ENCODE measurements around the gene SELPLG. TPM values are rescaled to one million over a fixed set of nuclear protein-coding genes. Genes with fewer than 3 reads are reported as not detected.
A peak's percentile ranks its signal among the peaks of the same experiment; 100 is the strongest.
"Not testable (repeated sequence)": the region's sequence is repeated elsewhere in the genome, so short reads cannot be mapped to it uniquely, and the experiment has no call there.

Gene SELPLG
- total and polyA plus RNA-seq, 4 donors = 0.87 to 13.0 (median 6.7) TPM

GRCh38 chr12:108663324-108664015 is 29.8 kb upstream of the SELPLG start:
- intact Hi-C loops (cut with DNase I) = loop anchor here (2.0 kb wide), 3 partner anchors 67 to 141 kb away; partner anchors contain the start of gene CORO1C (in 2 of the 2)

DNA sequence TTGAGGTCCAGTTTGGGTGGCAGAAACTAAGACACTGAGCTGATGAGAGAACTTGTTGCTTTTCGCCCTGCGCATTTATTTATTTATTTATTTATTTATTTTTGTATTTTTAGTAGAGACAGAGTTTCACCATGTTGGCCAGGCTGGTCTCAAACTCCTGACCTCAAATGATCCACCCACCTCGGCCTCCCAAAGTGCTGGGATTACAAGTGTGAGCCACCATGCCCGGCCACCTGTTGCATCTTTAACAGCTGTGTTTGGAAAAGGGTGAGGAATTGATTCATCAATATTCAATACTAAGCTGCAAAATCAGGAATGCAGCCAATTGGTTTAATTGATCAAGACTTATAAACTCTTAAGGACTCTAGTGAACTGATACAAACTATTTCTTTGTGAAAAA is 24.4 kb upstream of the SELPLG start:
- H3K27ac ChIP-seq (ENCODE audit: low read depth in 1 of 2, low read length in 2 of 2); ATAC-seq (ENCODE audit: low FRiP score); DNase-seq; intact Hi-C loops (cut with DNase I); H3K27me3 ChIP-seq (ENCODE audit: control insufficient read depth in 1 of 2, insufficient read depth in 2 of 2, low read length in 1 of 2); H3K4me3 ChIP-seq (ENCODE audit: low read length in 2 of 2); H3K9me3 ChIP-seq (ENCODE audit: control insufficient read depth, low read length); H3K4me1 ChIP-seq (ENCODE audit: control insufficient read depth in 1 of 2, insufficient read depth in 2 of 2, low read length in 2 of 2): not testable (repeated sequence)
- peaks cover 4 to 14% of the 10 kb centered on the region in 2 donors for H3K36me3 ChIP-seq (ENCODE audit: control insufficient read depth in 1 of 2, insufficient read depth in 2 of 2, low read length in 1 of 2)
- WGBS, 2 donors = 94% methylated on average over 4 of the region's 4 CpGs

More at GRCh38 chr12:108663324-108664015, 29.8 kb upstream of the SELPLG start:
- 95 to 98% methylated on average over 4 of the region's 4 CpGs for WGBS, 2 donors
- ATAC-seq (ENCODE audit: low FRiP score) = no peak
- no peaks in the 10 kb centered on the region for H3K9me3 ChIP-seq (ENCODE audit: control insufficient read depth, low read length)
- H3K4me3 ChIP-seq (ENCODE audit: low read length in 2 of 2) = no peak overlapping the region
- H3K27ac ChIP-seq (ENCODE audit: low read depth in 1 of 2, low read length in 2 of 2) = peak overlapping the region in 1 of 2 donors; percentile 80
- peaks cover 0 to 6% of the 10 kb centered on the region in 2 donors for H3K36me3 ChIP-seq (ENCODE audit: control insufficient read depth in 1 of 2, insufficient read depth in 2 of 2, low read length in 1 of 2)
- no peaks in the 10 kb centered on the region for H3K27me3 ChIP-seq (ENCODE audit: control insufficient read depth in 1 of 2, insufficient read depth in 2 of 2, low read length in 1 of 2)
- DNase-seq = no peak
- peaks cover 0 to 8% of the 10 kb centered on the region in 2 donors for H3K4me1 ChIP-seq (ENCODE audit: control insufficient read depth in 1 of 2, insufficient read depth in 2 of 2, low read length in 2 of 2)

- H3K4me1 ChIP-seq (ENCODE audit: control insufficient read depth in 1 of 2, insufficient read depth in 2 of 2, low read length in 2 of 2) = no peaks in the 10 kb centered on the region
- DNase-seq (no peak), ATAC-seq (ENCODE audit: low FRiP score) (no peak)
- 93 to 95% methylated on average over 10 of the region's 10 CpGs for WGBS, 2 donors
- no peak overlapping the region for H3K4me3 ChIP-seq (ENCODE audit: low read length in 2 of 2)
- no peak overlapping the region for H3K27ac ChIP-seq (ENCODE audit: low read depth in 1 of 2, low read length in 2 of 2)
- no peaks in the 10 kb centered on the region for H3K27me3 ChIP-seq (ENCODE audit: control insufficient read depth in 1 of 2, insufficient read depth in 2 of 2, low read length in 1 of 2)
- intact Hi-C loops (cut with DNase I) = no loop called here
- peaks cover 4 to 14% of the 10 kb centered on the region in 2 donors for H3K36me3 ChIP-seq (ENCODE audit: control insufficient read depth in 1 of 2, insufficient read depth in 2 of 2, low read length in 1 of 2)
- no peaks in the 10 kb centered on the region for H3K9me3 ChIP-seq (ENCODE audit: control insufficient read depth, low read length)
Observed at GRCh38 chr12:108657130-108657745, 23.5 kb upstream of the SELPLG start.

DNA sequence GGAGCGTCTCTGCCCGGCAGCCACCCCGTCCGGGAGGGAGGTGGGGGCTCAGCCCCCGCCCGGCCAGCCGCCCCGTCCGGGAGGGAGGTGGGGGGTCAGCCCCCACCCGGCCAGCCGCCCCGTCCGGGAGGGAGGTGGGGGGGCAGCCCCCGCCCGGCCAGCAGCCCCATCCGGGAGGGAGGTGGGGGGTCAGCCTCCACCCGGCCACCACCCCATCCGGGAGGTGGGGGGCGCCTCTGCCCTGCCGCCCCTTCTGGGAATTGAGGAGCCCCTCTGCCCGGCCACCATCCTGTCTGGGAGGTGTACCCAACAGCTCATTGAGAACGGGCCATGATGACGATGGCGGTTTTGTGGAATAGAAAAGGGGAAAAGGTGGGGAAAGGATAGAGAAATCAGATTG is 22.6 kb upstream of the SELPLG start:
- H3K4me3 ChIP-seq (ENCODE audit: low read length in 2 of 2); H3K9me3 ChIP-seq (ENCODE audit: control insufficient read depth, low read length); H3K27me3 ChIP-seq (ENCODE audit: control insufficient read depth in 1 of 2, insufficient read depth in 2 of 2, low read length in 1 of 2); ATAC-seq (ENCODE audit: low FRiP score); H3K27ac ChIP-seq (ENCODE audit: low read depth in 1 of 2, low read length in 2 of 2); intact Hi-C loops (cut with DNase I); DNase-seq; H3K4me1 ChIP-seq (ENCODE audit: control insufficient read depth in 1 of 2, insufficient read depth in 2 of 2, low read length in 2 of 2): not testable (repeated sequence)
- peaks cover 4 to 14% of the 10 kb centered on the region in 2 donors for H3K36me3 ChIP-seq (ENCODE audit: control insufficient read depth in 1 of 2, insufficient read depth in 2 of 2, low read length in 1 of 2)
- 82 to 85% methylated on average over 12 to 24 of the region's 24 CpGs for WGBS, 2 donors

- intact Hi-C loops (cut with DNase I); DNase-seq; ATAC-seq (ENCODE audit: low FRiP score); H3K27ac ChIP-seq (ENCODE audit: low read depth in 1 of 2, low read length in 2 of 2); H3K27me3 ChIP-seq (ENCODE audit: control insufficient read depth in 1 of 2, insufficient read depth in 2 of 2, low read length in 1 of 2); H3K4me3 ChIP-seq (ENCODE audit: low read length in 2 of 2); H3K9me3 ChIP-seq (ENCODE audit: control insufficient read depth, low read length); H3K4me1 ChIP-seq (ENCODE audit: control insufficient read depth in 1 of 2, insufficient read depth in 2 of 2, low read length in 2 of 2): not testable (repeated sequence)
- WGBS, 2 donors = 90 to 93% methylated on average over 7 to 22 of the region's 28 CpGs
- H3K36me3 ChIP-seq (ENCODE audit: control insufficient read depth in 1 of 2, insufficient read depth in 2 of 2, low read length in 1 of 2) = peaks cover 4 to 14% of the 10 kb centered on the region in 2 donors
Observed at GRCh38 chr12:108655812-108656175, 22.1 kb upstream of the SELPLG start.

GRCh38 chr12:108654622-108655021 is 20.9 kb upstream of the SELPLG start:
- H3K36me3 ChIP-seq (ENCODE audit: control insufficient read depth in 1 of 2, insufficient read depth in 2 of 2, low read length in 1 of 2) = peaks cover 4 to 14% of the 10 kb centered on the region in 2 donors
- H3K4me3 ChIP-seq (ENCODE audit: low read length in 2 of 2); H3K9me3 ChIP-seq (ENCODE audit: control insufficient read depth, low read length); H3K4me1 ChIP-seq (ENCODE audit: control insufficient read depth in 1 of 2, insufficient read depth in 2 of 2, low read length in 2 of 2); ATAC-seq (ENCODE audit: low FRiP score); intact Hi-C loops (cut with DNase I); H3K27me3 ChIP-seq (ENCODE audit: control insufficient read depth in 1 of 2, insufficient read depth in 2 of 2, low read length in 1 of 2); H3K27ac ChIP-seq (ENCODE audit: low read depth in 1 of 2, low read length in 2 of 2); DNase-seq: not testable (repeated sequence)
- 41 to 42% methylated on average over 9 of the region's 9 CpGs for WGBS, 2 donors

- Histone ChIP-seq H3K27ac (ENCODE audit: low read depth in 1 of 2, low read length in 2 of 2) (peak overlapping the region in 1 of 2 donors; percentile 25), H3K4me3 (ENCODE audit: low read length in 2 of 2) (no peak overlapping the region), H3K36me3 (ENCODE audit: control insufficient read depth in 1 of 2, insufficient read depth in 2 of 2, low read length in 1 of 2) (peaks cover 4 to 14% of the 10 kb centered on the region in 2 donors), H3K9me3 (ENCODE audit: control insufficient read depth, low read length) (no peaks in the 10 kb centered on the region), H3K27me3 (ENCODE audit: control insufficient read depth in 1 of 2, insufficient read depth in 2 of 2, low read length in 1 of 2) (no peaks in the 10 kb centered on the region), H3K4me1 (ENCODE audit: control insufficient read depth in 1 of 2, insufficient read depth in 2 of 2, low read length in 2 of 2) (peaks cover 0 to 4% of the 10 kb centered on the region in 2 donors)
- ATAC-seq (ENCODE audit: low FRiP score) (no peak), DNase-seq (no peak)
- 41 to 44% methylated on average over 3 of the region's 3 CpGs for WGBS, 2 donors
- intact Hi-C loops (cut with DNase I) = no loop called here
Observed at GRCh38 chr12:108653922-108654321, 20.2 kb upstream of the SELPLG start.

DNA sequence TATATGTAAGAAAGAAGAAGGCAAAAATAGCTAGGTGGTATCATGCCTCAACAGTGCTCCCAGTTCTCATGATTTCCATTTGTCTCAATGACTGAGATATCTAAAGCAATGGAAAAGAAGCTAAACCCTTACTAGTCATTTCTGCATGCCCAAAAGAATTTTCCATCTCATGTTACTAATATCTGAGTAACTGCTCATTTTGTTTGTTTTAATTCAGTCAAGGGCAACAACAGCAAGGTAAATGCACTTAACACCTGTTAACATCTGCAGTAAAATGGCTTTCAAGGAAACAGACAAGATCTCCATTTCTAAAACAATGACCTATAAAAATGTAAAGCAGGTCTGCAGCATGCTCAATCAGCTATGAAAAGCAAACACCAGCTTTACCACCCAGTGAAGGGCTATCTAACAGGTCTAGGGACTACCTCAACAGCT is 19.4 kb upstream of the SELPLG start:
- H3K36me3 ChIP-seq (ENCODE audit: control insufficient read depth in 1 of 2, insufficient read depth in 2 of 2, low read length in 1 of 2) = peaks cover 4 to 15% of the 10 kb centered on the region in 2 donors
- intact Hi-C loops (cut with DNase I) = no loop called here
- peaks cover 0 to 4% of the 10 kb centered on the region in 2 donors for H3K4me1 ChIP-seq (ENCODE audit: control insufficient read depth in 1 of 2, insufficient read depth in 2 of 2, low read length in 2 of 2)

GRCh38 chr12:108650083-108650482 is 16.4 kb upstream of the SELPLG start:
- WGBS, 2 donors = 42 to 43% methylated on average over 2 of the region's 2 CpGs
- H3K27ac ChIP-seq (ENCODE audit: low read depth in 1 of 2, low read length in 2 of 2) = peak overlapping the region in 1 of 2 donors; percentile 19
- H3K9me3 ChIP-seq (ENCODE audit: control insufficient read depth, low read length) = no peaks in the 10 kb centered on the region
- intact Hi-C loops (cut with DNase I) = no loop called here
- H3K36me3 ChIP-seq (ENCODE audit: control insufficient read depth in 1 of 2, insufficient read depth in 2 of 2, low read length in 1 of 2) = peaks cover 0 to 13% of the 10 kb centered on the region in 2 donors
- peaks cover 0 to 4% of the 10 kb centered on the region in 2 donors for H3K4me1 ChIP-seq (ENCODE audit: control insufficient read depth in 1 of 2, insufficient read depth in 2 of 2, low read length in 2 of 2)
- H3K27me3 ChIP-seq (ENCODE audit: control insufficient read depth in 1 of 2, insufficient read depth in 2 of 2, low read length in 1 of 2) = no peaks in the 10 kb centered on the region
- H3K4me3 ChIP-seq (ENCODE audit: low read length in 2 of 2) = no peak overlapping the region
- no peak for ATAC-seq (ENCODE audit: low FRiP score)
- no peak for DNase-seq

More for the DNA sequence above, 19.4 kb upstream of the SELPLG start:
- H3K4me3 ChIP-seq (ENCODE audit: low read length in 2 of 2) = no peak overlapping the region
- H3K9me3 ChIP-seq (ENCODE audit: control insufficient read depth, low read length) = no peaks in the 10 kb centered on the region
- ATAC-seq (ENCODE audit: low FRiP score) (no peak), DNase-seq (no peak)
- H3K27me3 ChIP-seq (ENCODE audit: control insufficient read depth in 1 of 2, insufficient read depth in 2 of 2, low read length in 1 of 2) = no peaks in the 10 kb centered on the region
- H3K27ac ChIP-seq (ENCODE audit: low read depth in 1 of 2, low read length in 2 of 2) = no peak overlapping the region
